Measurements from ENCODE around the gene RFX2.

DNA sequence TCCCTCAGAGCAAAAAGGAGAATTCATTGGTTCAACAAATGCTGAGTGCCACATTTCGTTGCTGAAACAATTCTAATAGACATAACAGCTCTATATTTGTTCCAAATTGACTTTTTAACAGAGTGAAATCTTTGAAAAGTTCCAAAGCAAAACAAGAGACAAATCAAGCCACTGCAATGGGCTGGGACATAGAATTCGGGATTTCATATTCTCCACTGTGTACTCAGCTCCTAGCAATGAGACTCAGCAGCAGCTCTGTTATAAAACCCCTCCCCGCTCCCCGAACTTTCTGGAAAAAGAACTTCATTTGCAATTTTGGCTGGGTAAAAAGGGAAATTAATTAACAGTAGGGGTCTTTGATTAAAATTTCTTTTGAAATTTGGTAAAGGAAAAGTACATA, 11.3 kb downstream of the RFX2 start:
- TF ChIP-seq NR1H2 (CRISPR knock-in tag; IDR thresholded peaks at IDR 0.05) (no peak), ETV5 (CRISPR knock-in tag; IDR thresholded peaks at IDR 0.05; ENCODE audit: low read depth) (no peak), ZNF23 (CRISPR knock-in tag; IDR thresholded peaks at IDR 0.05) (no peak), TEAD2 (tag; IDR thresholded peaks at IDR 0.05) (no peak), TCF7L2 (IDR thresholded peaks at IDR 0.05; ENCODE audit: low read depth, low read length) (no peak)
- TF ChIP-seq, protein P1, sequence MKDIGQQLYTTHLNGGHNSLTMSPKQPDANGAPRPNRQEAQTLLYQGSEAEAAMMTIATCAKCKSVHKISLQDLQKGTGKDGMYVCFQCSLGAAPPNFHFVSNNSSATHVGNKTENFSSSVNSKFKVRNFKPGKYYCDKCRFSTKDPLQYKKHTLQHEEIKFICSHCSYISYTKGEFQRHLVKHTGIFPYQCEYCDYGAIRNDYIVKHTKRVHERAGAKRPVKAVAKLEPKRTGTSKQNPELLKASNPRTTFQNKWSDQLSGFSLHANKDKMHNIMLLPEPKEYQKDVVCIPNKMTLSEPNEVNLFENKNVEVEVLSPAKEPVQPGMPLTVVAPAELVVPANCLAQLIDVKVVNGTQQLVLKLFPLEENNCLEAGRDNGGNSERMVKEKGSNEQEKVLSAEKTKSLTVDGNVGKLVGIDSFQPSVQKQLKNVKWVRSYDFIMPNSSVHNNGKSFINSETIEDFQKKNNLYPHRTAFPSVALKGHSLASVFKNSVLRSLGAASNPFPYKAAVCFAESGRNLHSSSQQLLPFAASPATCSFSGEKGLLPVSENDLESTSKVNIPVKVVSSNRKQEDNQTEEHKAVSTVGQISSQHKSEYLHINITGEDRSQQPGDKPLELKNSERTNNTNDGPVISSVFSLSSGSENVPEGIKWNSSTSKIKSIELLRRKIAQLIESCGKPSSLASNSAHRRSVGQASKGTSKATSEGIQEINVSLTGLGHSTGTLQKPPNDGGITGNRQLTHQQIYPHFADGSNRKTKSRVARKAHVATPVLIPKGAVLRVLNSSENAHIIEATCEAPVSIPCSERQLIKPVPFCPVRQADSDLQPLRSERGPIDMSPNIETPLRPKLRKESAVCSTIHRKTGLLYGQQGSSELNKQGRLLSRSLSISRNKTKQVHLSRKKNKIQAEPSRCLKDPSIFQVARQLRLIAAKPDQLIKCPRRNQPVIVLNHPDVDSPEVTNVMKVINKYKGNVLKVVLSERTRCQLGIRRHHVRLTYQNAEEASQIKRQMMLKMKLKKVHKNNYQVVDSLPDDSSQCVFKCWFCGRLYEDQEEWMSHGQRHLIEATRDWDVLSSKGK (CRISPR knock-in tag; IDR thresholded peaks at IDR 0.05), result no peak
